WERI-Rb-1 (cell line): ENCODE measurements around the gene GIT2.
A peak's percentile ranks its signal among the peaks of the same experiment; 100 is the strongest.

Experiments used
- DNase-seq: peaks from one replicate; pipeline ENCODE4 v3.0.0-alpha.2; 2020
- H3K27ac ChIP-seq: fragments of 250-450 bp; sonication (Bioruptor Pico); 2 replicates; pipeline ENCODE4 v1.5.1; 2020; ENCODE audit warnings: mild to moderate bottlenecking, moderate library complexity
- H3K27me3 ChIP-seq: fragments of 250-450 bp; sonication (Bioruptor Pico); 2 replicates; pipeline ENCODE4 v1.5.1; 2021; ENCODE audit warnings: mild to moderate bottlenecking, low read depth, moderate library complexity; ENCODE audit not compliant: insufficient read depth, severe bottlenecking
- H3K36me3 ChIP-seq: fragments of 250-450 bp; sonication (Bioruptor Pico); 2 replicates; pipeline ENCODE4 v1.5.1; 2020; ENCODE audit warnings: mild to moderate bottlenecking, moderate library complexity
- H3K4me3 ChIP-seq: 2 replicates; pipeline ENCODE4 v1.5.1; 2011; ENCODE audit warnings: low read depth, mild to moderate bottlenecking, control low read depth, low read length
- H3K9me3 ChIP-seq: fragments of 250-450 bp; sonication (Bioruptor Pico); 2 replicates; pipeline ENCODE4 v1.5.1; 2021; ENCODE audit warnings: mild to moderate bottlenecking, moderate library complexity; ENCODE audit not compliant: severe bottlenecking
- TF ChIP-seq, protein P1 (sequence below): IDR thresholded peaks from 2 replicates; pipeline ENCODE4 v1.5.1; 2011; ENCODE audit warnings: low read depth, mild to moderate bottlenecking, control low read depth, inconsistent platforms, low read length

The GIT2 gene

DNA sequence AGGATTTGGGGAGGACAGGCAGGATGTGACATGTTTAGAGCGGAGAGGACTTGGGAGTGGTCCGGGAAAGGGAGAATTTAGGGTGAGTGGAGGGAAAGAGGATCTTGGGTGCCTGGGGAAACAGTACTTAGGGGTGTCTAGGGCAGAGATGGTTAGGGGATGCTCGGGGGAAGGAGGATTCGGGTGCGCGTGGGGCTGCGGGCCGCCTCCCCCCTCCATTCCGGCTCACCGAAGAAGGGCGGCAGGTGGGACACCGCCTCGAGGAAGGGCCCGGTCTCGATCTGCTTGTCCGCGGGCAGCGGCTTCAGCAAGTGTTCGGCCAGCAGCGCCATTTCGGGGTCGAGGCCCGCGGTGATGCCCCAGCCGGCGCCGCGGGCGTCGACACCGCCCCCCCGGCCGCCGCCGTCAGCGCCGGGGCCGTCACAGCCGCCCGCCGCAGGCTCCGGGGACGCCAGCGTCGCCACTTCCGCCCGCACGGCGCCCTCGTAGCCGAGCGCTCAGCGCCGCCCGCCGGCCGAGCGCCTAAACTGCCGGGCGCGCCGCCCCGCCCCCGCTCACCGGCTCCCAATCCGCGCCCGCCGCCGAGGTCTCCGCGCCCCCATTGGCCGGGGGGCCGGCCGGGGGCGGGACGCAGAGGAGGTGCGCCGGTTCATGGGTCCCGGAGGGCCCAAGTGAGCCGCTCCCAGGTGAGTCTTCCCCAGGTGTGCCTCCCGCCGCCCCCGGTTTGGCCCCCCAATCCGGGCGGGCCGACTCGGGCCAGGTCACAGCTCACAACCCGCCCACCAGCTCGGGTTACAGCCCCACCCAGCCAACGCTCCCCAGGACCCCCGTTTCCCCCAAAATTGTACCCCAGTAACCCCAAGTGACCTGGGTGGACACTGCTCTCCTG, 115.9 kb downstream of the GIT2 start, which contains the start of gene GLTP:
Gene GLTP (minus strand): TSS at position 499 of the 889 bp plus-strand sequence. CDS start 167 bp downstream, at position 332.
- peak within 1 kb of the TSS; percentile 79 for H3K4me3 ChIP-seq
- peak; percentile 81 for DNase-seq
- H3K27ac ChIP-seq = peak within 1 kb of the TSS; percentile 46; the same call in 1 of the 2 replicates
- H3K9me3 ChIP-seq = no peaks in the 10 kb centered on the region
- TF ChIP-seq, protein P1, sequence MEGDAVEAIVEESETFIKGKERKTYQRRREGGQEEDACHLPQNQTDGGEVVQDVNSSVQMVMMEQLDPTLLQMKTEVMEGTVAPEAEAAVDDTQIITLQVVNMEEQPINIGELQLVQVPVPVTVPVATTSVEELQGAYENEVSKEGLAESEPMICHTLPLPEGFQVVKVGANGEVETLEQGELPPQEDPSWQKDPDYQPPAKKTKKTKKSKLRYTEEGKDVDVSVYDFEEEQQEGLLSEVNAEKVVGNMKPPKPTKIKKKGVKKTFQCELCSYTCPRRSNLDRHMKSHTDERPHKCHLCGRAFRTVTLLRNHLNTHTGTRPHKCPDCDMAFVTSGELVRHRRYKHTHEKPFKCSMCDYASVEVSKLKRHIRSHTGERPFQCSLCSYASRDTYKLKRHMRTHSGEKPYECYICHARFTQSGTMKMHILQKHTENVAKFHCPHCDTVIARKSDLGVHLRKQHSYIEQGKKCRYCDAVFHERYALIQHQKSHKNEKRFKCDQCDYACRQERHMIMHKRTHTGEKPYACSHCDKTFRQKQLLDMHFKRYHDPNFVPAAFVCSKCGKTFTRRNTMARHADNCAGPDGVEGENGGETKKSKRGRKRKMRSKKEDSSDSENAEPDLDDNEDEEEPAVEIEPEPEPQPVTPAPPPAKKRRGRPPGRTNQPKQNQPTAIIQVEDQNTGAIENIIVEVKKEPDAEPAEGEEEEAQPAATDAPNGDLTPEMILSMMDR = peak; percentile 64; the same call in 1 of the 2 replicates
- no peaks in the 10 kb centered on the region for H3K36me3 ChIP-seq
- no peaks in the 10 kb centered on the region for H3K27me3 ChIP-seq
